Vagina (tissue), 2 donors: ENCODE measurements around the gene PALLD.

ENCODE experiments used
- POLR2A ChIP-seq, 2 donors: fragments of 450-650 bp; IDR thresholded peaks; one replicate each; pipeline ENCODE4 v1.6.1; 2017; ENCODE audit warnings: antibody characterized with exemption in 2 of 2, mild to moderate bottlenecking in 2 of 2, moderate library complexity in 2 of 2
- POLR2AphosphoS5 ChIP-seq, 2 donors: sonication (generic); formaldehyde crosslinking; IDR thresholded peaks; one replicate each; pipeline ENCODE4 v1.9.0; 2017; ENCODE audit warnings: antibody characterized with exemption in 2 of 2, mild to moderate bottlenecking in 2 of 2, low read depth in 1 of 2; ENCODE audit not compliant: insufficient read depth in 1 of 2
- TF ChIP-seq, protein P1 (sequence below), 3 experiments: fragments of 450-650 bp in 2 of 3; fragments of 200-600 bp in 1 of 3; sonication (generic) in 1 of 3; IDR thresholded peaks; one replicate each; pipeline ENCODE4 v1.5.1; 2017 to 2019; ENCODE audit warnings: antibody characterized with exemption in 3 of 3, mild to moderate bottlenecking in 2 of 3, moderate library complexity in 2 of 3

DNA sequence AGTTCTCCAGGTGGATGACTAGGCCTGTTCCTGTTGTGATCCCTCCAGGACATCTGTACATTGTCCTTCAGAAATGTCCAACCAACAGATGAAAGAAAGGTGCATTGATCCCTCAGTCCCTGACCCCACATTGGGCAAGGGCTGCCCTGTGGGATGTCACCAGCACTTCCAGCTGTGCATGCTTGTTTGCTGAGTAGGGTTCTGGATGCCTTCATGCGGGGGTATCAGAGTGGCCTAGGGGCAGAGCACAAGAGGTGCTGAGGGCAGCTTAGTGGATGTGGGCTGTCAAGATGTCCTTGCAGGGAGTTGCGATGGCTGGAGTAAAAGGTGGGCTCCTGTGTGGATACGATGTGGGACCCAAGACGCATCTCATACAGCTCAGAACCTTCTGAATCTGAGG, 112.5 kb downstream of the PALLD start:
- TF ChIP-seq, protein P1, sequence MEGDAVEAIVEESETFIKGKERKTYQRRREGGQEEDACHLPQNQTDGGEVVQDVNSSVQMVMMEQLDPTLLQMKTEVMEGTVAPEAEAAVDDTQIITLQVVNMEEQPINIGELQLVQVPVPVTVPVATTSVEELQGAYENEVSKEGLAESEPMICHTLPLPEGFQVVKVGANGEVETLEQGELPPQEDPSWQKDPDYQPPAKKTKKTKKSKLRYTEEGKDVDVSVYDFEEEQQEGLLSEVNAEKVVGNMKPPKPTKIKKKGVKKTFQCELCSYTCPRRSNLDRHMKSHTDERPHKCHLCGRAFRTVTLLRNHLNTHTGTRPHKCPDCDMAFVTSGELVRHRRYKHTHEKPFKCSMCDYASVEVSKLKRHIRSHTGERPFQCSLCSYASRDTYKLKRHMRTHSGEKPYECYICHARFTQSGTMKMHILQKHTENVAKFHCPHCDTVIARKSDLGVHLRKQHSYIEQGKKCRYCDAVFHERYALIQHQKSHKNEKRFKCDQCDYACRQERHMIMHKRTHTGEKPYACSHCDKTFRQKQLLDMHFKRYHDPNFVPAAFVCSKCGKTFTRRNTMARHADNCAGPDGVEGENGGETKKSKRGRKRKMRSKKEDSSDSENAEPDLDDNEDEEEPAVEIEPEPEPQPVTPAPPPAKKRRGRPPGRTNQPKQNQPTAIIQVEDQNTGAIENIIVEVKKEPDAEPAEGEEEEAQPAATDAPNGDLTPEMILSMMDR (IDR thresholded peaks at IDR 0.05), result no peak
- TF ChIP-seq POLR2A (IDR thresholded peaks at IDR 0.05) (no peak), POLR2AphosphoS5 (IDR thresholded peaks at IDR 0.05; ENCODE audit: insufficient read depth in 1 of 2, low read depth in 1 of 2) (no peak)
